PC-3 (cell line): ENCODE results near the gene KRT73.

ENCODE experiments used
- CTCF ChIP-seq: fragments of 300-600 bp; sonication (generic); conservative IDR thresholded peaks from 2 replicates; pipeline ENCODE4 v1.5.1; 2017; ENCODE audit warnings: antibody characterized with exemption, low read depth, mild to moderate bottlenecking, low read length
- EZH2 ChIP-seq: fragments of 300-600 bp; sonication (generic); IDR thresholded peaks from one replicate; pipeline ENCODE4 v1.6.1; 2017; ENCODE audit warnings: antibody characterized with exemption, mild to moderate bottlenecking, low read length; ENCODE audit not compliant: unreplicated experiment
- EZH2phosphoT487 ChIP-seq: fragments of 300-600 bp; sonication (generic); IDR thresholded peaks from 2 replicates; pipeline ENCODE4 v1.6.1; 2018; ENCODE audit warnings: mild to moderate bottlenecking, antibody characterized with exemption, low read length, borderline replicate concordance

- no peak for TF ChIP-seq CTCF
- TF ChIP-seq EZH2, result no peak
- TF ChIP-seq EZH2phosphoT487, result no peak
These were observed 41.0 kb upstream of the KRT73 start for GRCh38 chr12:52659395-52659794.
